H1 (cell line): ENCODE measurements around the gene NOL3. TPM values are rescaled to one million over a fixed set of nuclear protein-coding genes. Genes with fewer than 3 reads are reported as not detected.

Experiments used
- CTBP2 ChIP-seq: IDR thresholded peaks from 2 replicates; pipeline ENCODE4 v1.7.0; 2011; ENCODE audit warnings: borderline replicate concordance, mild to moderate bottlenecking, moderate library complexity, mixed read lengths, low read length; ENCODE audit not compliant: insufficient read depth, insufficient read length
- POU5F1 ChIP-seq: IDR thresholded peaks from 2 replicates; pipeline ENCODE4 v1.6.1; 2011; ENCODE audit warnings: low read depth, mild to moderate bottlenecking, low read length, moderate library complexity
- polyA plus RNA-seq, 7 experiments: library from polyadenylated mRNA; depleted of rRNA in 3 of 7; stranded (reverse) in 5 of 7; unstranded in 2 of 7; fragments of >200 nt in 5 of 7; fragments of 200-250 nt in 2 of 7; gene quantifications; 1 replicate in 5 of 7; 2 replicates in 1 of 7; 4 replicates in 1 of 7; pipeline versions ENCODE4 v1.2.1 to v1.2.3, GENCODE V29; 2011 to 2013; ENCODE audit warnings: missing spikeins in 2 of 7, mixed read lengths in 2 of 7
- total RNA-seq: library from RNA; stranded (reverse); fragmentation: NEBNext Ultra II Directional; extraction: Animal tissue kit (Norgen Biotek cat#: 25700); gene quantifications from 2 replicates; pipeline ENCODE4 v1.2.1, GENCODE V29; 2021

The NOL3 gene
- total and polyA plus RNA-seq, 2 of the 8 experiments (the other 6 are each of a cell fraction or from before 2014, with no cell fraction given), result 2.2 to 4.6 TPM

DNA sequence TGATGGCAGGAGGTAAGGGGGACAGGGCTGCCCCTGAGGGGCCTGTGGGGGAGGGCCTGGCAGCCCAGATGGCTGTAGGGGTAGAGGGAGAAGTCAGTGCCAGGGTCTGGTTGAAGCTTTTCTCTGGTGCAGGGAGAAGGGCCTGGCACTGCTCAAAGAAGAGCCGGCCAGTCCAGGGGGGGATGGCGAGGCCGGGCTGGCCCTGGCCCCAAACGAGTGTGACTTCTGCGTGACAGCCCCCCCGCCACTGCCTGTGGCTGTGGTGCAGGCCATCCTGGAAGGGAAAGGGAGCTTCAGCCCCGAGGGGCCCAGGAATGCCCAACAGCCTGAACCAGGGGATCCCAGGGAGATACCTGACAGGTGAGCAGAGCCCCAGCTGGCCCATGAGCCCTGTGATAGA lies 2.8 kb upstream of the NOL3 start (continued):
- no peak for TF ChIP-seq POU5F1
- TF ChIP-seq CTBP2, result no peak
